HEK293 (cell line): ENCODE measurements around the gene COX11.

Experiments used
- EGR2 ChIP-seq: fragments of 450-650 bp; formaldehyde crosslinking; IDR thresholded peaks from 2 replicates; pipeline ENCODE4 v1.5.1; 2016; ENCODE audit warnings: low read depth, missing biosample characterization, missing genetic modification characterization
- KLF16 ChIP-seq: fragments of 450-650 bp; formaldehyde crosslinking; IDR thresholded peaks from 2 replicates; pipeline ENCODE4 v1.5.1; 2017; ENCODE audit warnings: missing biosample characterization, missing genetic modification characterization
- MEIS1 ChIP-seq: sonication (generic); formaldehyde crosslinking; IDR thresholded peaks from 2 replicates; pipeline ENCODE4 v1.8.1; 2022; ENCODE audit warnings: missing genetic modification reagents, mild to moderate bottlenecking, borderline replicate concordance
- MZF1 ChIP-seq: fragments of 450-650 bp; formaldehyde crosslinking; IDR thresholded peaks from 2 replicates; pipeline ENCODE4 v1.5.1; 2017; ENCODE audit warnings: missing biosample characterization, missing genetic modification characterization, borderline replicate concordance
- TCF7L2 ChIP-seq: IDR thresholded peaks from 2 replicates; pipeline ENCODE4 v1.6.1; 2011; ENCODE audit warnings: low read depth, mild to moderate bottlenecking, inconsistent platforms, low read length, moderate library complexity, borderline replicate concordance
- YY2 ChIP-seq: fragments of 450-650 bp; formaldehyde crosslinking; IDR thresholded peaks from 2 replicates; pipeline ENCODE4 v1.5.1; 2016; ENCODE audit warnings: missing biosample characterization, missing genetic modification characterization
- ZFP69B ChIP-seq: fragments of 450-650 bp; formaldehyde crosslinking; IDR thresholded peaks from 2 replicates; pipeline ENCODE4 v1.5.1; 2016; ENCODE audit warnings: missing biosample characterization, missing genetic modification characterization
- ZNF133 ChIP-seq: fragments of 450-650 bp; formaldehyde crosslinking; IDR thresholded peaks from 2 replicates; pipeline ENCODE4 v1.5.1; 2016; ENCODE audit warnings: missing biosample characterization, missing genetic modification characterization
- ZNF138 ChIP-seq: fragments of 450-650 bp; formaldehyde crosslinking; IDR thresholded peaks from 2 replicates; pipeline ENCODE4 v1.5.1; 2016; ENCODE audit warnings: missing biosample characterization, missing genetic modification characterization, borderline replicate concordance
- ZNF16 ChIP-seq: fragments of 450-650 bp; formaldehyde crosslinking; IDR thresholded peaks from 2 replicates; pipeline ENCODE4 v1.5.1; 2016; ENCODE audit warnings: low read depth, missing biosample characterization, missing genetic modification characterization
- ZNF2 ChIP-seq: fragments of 450-650 bp; formaldehyde crosslinking; IDR thresholded peaks from 2 replicates; pipeline ENCODE4 v1.5.1; 2016; ENCODE audit warnings: missing biosample characterization, missing genetic modification characterization
- ZNF274 ChIP-seq, 2 experiments: fragments of 200-500 bp in 1 of 2; fragments of 450-650 bp in 1 of 2; sonication (Bioruptor generic) in 1 of 2; formaldehyde crosslinking in 1 of 2; IDR thresholded peaks; 2 replicates each; pipeline versions ENCODE4 v1.5.1 to v1.6.1; 2014 to 2016; ENCODE audit warnings: borderline replicate concordance in 1 of 2, inconsistent platforms in 1 of 2, low read length in 1 of 2, missing biosample characterization in 1 of 2, missing genetic modification characterization in 1 of 2
- ZNF341 ChIP-seq: fragments of 450-650 bp; formaldehyde crosslinking; IDR thresholded peaks from 2 replicates; pipeline ENCODE4; 2016; ENCODE audit warnings: low read depth, missing biosample characterization, missing genetic modification characterization
- ZNF37A ChIP-seq: fragments of 450-650 bp; IDR thresholded peaks from 2 replicates; pipeline ENCODE4 v1.5.1; 2018; ENCODE audit warnings: missing biosample characterization, missing genetic modification characterization
- ZNF391 ChIP-seq: fragments of 450-650 bp; formaldehyde crosslinking; IDR thresholded peaks from 2 replicates; pipeline ENCODE4 v1.5.1; 2016; ENCODE audit warnings: low read depth, missing biosample characterization, missing genetic modification characterization, borderline replicate concordance
- ZNF548 ChIP-seq: fragments of 450-650 bp; formaldehyde crosslinking; IDR thresholded peaks from 2 replicates; pipeline ENCODE4 v1.5.1; 2016; ENCODE audit warnings: missing biosample characterization, missing genetic modification characterization
- ZNF596 ChIP-seq: fragments of 450-650 bp; IDR thresholded peaks from 2 replicates; pipeline ENCODE4 v1.5.0; 2018; ENCODE audit warnings: missing biosample characterization, mild to moderate bottlenecking, missing genetic modification characterization, moderate library complexity
- ZNF707 ChIP-seq: fragments of 450-650 bp; formaldehyde crosslinking; IDR thresholded peaks from 2 replicates; pipeline ENCODE4 v1.5.1; 2016; ENCODE audit warnings: missing biosample characterization, missing genetic modification characterization
- ZNF776 ChIP-seq: fragments of 450-650 bp; formaldehyde crosslinking; IDR thresholded peaks from 2 replicates; pipeline ENCODE4 v1.5.0; 2017; ENCODE audit warnings: missing biosample characterization, missing genetic modification characterization, borderline replicate concordance
- ZNF791 ChIP-seq: fragments of 450-650 bp; formaldehyde crosslinking; IDR thresholded peaks from 2 replicates; pipeline ENCODE4 v1.5.1; 2016; ENCODE audit warnings: missing biosample characterization, missing genetic modification characterization
- ZNF837 ChIP-seq: fragments of 450-650 bp; formaldehyde crosslinking; IDR thresholded peaks from 2 replicates; pipeline ENCODE4 v1.5.1; 2016; ENCODE audit warnings: missing biosample characterization, missing genetic modification characterization
- ZSCAN16 ChIP-seq: fragments of 450-650 bp; formaldehyde crosslinking; IDR thresholded peaks from 2 replicates; pipeline ENCODE4 v1.5.1; 2016; ENCODE audit warnings: missing biosample characterization, missing genetic modification characterization
- TF ChIP-seq, protein P1 (sequence below): fragments of 450-650 bp; formaldehyde crosslinking; IDR thresholded peaks from 2 replicates; pipeline ENCODE4 v1.5.1; 2017; ENCODE audit warnings: missing biosample characterization, missing genetic modification characterization
- TF ChIP-seq, protein P2 (sequence below): fragments of 450-650 bp; formaldehyde crosslinking; IDR thresholded peaks from 2 replicates; pipeline ENCODE4 v1.5.1; 2016; ENCODE audit warnings: missing biosample characterization, missing genetic modification characterization, borderline replicate concordance
- TF ChIP-seq, protein P3 (sequence below): fragments of 450-650 bp; formaldehyde crosslinking; IDR thresholded peaks from 2 replicates; pipeline ENCODE4 v1.5.1; 2016; ENCODE audit warnings: missing biosample characterization, missing genetic modification characterization
- TF ChIP-seq, protein P4 (sequence below): fragments of 450-650 bp; formaldehyde crosslinking; IDR thresholded peaks from 2 replicates; pipeline ENCODE4 v1.5.1; 2016; ENCODE audit warnings: missing biosample characterization, missing genetic modification characterization
- TF ChIP-seq, protein P5 (sequence below): fragments of 450-650 bp; formaldehyde crosslinking; IDR thresholded peaks from 2 replicates; pipeline ENCODE4 v1.5.1; 2016; ENCODE audit warnings: missing biosample characterization, missing genetic modification characterization
- TF ChIP-seq, protein P6 (sequence below): fragments of 450-650 bp; formaldehyde crosslinking; conservative IDR thresholded peaks from 2 replicates; pipeline ENCODE4 v1.5.1; 2016; ENCODE audit warnings: low read depth, missing biosample characterization, missing genetic modification characterization

Gene COX11

DNA sequence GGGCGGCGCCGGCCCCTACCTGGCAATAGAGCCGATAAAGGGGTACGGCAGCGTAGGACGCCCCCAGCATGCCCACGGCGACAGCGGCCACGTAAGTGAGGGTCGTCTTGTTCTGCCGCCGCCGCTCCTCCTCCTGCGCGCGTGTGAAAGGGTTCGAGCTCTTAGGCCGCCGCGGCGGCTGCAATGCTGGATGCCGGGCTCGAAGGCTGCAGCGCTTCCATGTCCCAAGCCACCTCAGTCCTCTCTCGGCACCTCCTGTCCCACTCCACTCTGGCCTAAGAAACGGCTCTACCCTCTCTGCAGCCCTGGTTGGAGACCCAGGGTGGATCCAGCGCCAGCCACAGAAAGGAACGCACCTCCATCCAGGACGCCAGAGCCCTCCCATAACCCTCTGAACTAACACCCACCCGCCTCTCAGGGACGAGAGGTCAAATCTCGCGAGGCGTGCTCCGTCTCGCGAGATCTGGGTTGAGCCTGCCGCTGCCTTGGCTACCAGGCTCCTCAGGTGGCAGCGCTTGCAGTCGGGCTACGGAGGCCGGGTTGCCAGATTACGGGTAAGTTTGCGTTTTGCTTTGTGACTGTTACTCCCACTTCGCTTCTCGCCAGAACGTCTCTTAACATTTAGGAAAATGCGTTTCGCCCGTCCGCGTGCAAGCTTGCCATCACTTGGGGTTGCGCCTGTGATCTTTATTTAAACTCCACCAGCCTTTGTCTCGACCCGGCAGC, at the start of gene COX11, which contains the start of gene STXBP4 (continued):
- TF ChIP-seq MEIS1 (CRISPR knock-in tag) (no peak), ZNF548 (tag by site-specific recombination) (no peak), ZNF707 (tag by site-specific recombination) (no peak), EGR2 (tag by site-specific recombination) (peak; percentile 31), ZSCAN16 (no peak), ZNF391 (tag by site-specific recombination) (0 out of 2 replicates have a peak, but pooled peaks have one; percentile 20), ZNF837 (tag by site-specific recombination) (no peak), KLF16 (tag by site-specific recombination) (peak; percentile 96), TCF7L2 (no peak), ZNF596 (no peak), ZNF791 (no peak), ZNF776 (tag by site-specific recombination) (no peak), ZNF274 (IDR thresholded peaks at IDR 0.05; ENCODE audit: low read length) (no peak), ZNF274 (tag by site-specific recombination; IDR thresholded peaks at IDR 0.05; ENCODE audit: borderline replicate concordance) (no peak), ZNF138 (tag by site-specific recombination) (no peak), ZNF133 (tag by site-specific recombination) (no peak), ZNF16 (no peak), ZNF37A (tag by site-specific recombination) (no peak), MZF1 (tag by site-specific recombination) (no peak), ZFP69B (tag by site-specific recombination) (no peak), ZNF341 (tag by site-specific recombination) (no peak), ZNF2 (tag by site-specific recombination) (0 out of 2 replicates have a peak, but pooled peaks have one; percentile 13), YY2 (tag by site-specific recombination) (no peak)
- TF ChIP-seq, protein P1, sequence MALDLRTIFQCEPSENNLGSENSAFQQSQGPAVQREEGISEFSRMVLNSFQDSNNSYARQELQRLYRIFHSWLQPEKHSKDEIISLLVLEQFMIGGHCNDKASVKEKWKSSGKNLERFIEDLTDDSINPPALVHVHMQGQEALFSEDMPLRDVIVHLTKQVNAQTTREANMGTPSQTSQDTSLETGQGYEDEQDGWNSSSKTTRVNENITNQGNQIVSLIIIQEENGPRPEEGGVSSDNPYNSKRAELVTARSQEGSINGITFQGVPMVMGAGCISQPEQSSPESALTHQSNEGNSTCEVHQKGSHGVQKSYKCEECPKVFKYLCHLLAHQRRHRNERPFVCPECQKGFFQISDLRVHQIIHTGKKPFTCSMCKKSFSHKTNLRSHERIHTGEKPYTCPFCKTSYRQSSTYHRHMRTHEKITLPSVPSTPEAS (tag by site-specific recombination), result no peak
- TF ChIP-seq, protein P2, sequence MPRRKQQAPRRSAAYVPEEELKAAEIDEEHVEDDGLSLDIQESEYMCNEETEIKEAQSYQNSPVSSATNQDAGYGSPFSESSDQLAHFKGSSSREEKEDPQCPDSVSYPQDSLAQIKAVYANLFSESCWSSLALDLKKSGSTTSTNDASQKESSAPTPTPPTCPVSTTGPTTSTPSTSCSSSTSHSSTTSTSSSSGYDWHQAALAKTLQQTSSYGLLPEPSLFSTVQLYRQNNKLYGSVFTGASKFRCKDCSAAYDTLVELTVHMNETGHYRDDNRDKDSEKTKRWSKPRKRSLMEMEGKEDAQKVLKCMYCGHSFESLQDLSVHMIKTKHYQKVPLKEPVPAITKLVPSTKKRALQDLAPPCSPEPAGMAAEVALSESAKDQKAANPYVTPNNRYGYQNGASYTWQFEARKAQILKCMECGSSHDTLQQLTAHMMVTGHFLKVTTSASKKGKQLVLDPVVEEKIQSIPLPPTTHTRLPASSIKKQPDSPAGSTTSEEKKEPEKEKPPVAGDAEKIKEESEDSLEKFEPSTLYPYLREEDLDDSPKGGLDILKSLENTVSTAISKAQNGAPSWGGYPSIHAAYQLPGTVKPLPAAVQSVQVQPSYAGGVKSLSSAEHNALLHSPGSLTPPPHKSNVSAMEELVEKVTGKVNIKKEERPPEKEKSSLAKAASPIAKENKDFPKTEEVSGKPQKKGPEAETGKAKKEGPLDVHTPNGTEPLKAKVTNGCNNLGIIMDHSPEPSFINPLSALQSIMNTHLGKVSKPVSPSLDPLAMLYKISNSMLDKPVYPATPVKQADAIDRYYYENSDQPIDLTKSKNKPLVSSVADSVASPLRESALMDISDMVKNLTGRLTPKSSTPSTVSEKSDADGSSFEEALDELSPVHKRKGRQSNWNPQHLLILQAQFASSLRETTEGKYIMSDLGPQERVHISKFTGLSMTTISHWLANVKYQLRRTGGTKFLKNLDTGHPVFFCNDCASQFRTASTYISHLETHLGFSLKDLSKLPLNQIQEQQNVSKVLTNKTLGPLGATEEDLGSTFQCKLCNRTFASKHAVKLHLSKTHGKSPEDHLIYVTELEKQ (tag by site-specific recombination), result no peak
- TF ChIP-seq, protein P3, sequence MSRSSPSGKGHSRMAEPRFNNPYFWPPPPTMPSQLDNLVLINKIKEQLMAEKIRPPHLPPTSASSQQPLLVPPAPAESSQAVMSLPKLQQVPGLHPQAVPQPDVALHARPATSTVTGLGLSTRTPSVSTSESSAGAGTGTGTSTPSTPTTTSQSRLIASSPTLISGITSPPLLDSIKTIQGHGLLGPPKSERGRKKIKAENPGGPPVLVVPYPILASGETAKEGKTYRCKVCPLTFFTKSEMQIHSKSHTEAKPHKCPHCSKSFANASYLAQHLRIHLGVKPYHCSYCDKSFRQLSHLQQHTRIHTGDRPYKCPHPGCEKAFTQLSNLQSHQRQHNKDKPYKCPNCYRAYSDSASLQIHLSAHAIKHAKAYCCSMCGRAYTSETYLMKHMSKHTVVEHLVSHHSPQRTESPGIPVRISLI (tag by site-specific recombination), result no peak
- TF ChIP-seq, protein P4, sequence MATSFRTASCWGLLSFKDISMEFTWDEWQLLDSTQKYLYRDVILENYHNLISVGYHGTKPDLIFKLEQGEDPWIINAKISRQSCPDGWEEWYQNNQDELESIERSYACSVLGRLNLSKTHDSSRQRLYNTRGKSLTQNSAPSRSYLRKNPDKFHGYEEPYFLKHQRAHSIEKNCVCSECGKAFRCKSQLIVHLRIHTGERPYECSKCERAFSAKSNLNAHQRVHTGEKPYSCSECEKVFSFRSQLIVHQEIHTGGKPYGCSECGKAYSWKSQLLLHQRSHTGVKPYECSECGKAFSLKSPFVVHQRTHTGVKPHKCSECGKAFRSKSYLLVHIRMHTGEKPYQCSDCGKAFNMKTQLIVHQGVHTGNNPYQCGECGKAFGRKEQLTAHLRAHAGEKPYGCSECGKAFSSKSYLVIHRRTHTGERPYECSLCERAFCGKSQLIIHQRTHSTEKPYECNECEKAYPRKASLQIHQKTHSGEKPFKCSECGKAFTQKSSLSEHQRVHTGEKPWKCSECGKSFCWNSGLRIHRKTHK (tag by site-specific recombination), result no peak
- TF ChIP-seq, protein P5, sequence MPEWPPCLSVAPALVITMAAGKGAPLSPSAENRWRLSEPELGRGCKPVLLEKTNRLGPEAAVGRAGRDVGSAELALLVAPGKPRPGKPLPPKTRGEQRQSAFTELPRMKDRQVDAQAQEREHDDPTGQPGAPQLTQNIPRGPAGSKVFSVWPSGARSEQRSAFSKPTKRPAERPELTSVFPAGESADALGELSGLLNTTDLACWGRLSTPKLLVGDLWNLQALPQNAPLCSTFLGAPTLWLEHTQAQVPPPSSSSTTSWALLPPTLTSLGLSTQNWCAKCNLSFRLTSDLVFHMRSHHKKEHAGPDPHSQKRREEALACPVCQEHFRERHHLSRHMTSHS (tag by site-specific recombination), result no peak
- TF ChIP-seq, protein P6, sequence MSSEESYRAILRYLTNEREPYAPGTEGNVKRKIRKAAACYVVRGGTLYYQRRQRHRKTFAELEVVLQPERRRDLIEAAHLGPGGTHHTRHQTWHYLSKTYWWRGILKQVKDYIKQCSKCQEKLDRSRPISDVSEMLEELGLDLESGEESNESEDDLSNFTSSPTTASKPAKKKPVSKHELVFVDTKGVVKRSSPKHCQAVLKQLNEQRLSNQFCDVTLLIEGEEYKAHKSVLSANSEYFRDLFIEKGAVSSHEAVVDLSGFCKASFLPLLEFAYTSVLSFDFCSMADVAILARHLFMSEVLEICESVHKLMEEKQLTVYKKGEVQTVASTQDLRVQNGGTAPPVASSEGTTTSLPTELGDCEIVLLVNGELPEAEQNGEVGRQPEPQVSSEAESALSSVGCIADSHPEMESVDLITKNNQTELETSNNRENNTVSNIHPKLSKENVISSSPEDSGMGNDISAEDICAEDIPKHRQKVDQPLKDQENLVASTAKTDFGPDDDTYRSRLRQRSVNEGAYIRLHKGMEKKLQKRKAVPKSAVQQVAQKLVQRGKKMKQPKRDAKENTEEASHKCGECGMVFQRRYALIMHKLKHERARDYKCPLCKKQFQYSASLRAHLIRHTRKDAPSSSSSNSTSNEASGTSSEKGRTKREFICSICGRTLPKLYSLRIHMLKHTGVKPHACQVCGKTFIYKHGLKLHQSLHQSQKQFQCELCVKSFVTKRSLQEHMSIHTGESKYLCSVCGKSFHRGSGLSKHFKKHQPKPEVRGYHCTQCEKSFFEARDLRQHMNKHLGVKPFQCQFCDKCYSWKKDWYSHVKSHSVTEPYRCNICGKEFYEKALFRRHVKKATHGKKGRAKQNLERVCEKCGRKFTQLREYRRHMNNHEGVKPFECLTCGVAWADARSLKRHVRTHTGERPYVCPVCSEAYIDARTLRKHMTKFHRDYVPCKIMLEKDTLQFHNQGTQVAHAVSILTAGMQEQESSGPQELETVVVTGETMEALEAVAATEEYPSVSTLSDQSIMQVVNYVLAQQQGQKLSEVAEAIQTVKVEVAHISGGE, result no peak; the same call in 1 of the 2 replicates
